Adipose tissue (tissue), 3 donors: ENCODE data around the gene CABLES2. TPM values are rescaled to one million over a fixed set of nuclear protein-coding genes. Genes with fewer than 3 reads are reported as not detected.
"Not testable (repeated sequence)": the region's sequence is repeated elsewhere in the genome, so short reads cannot be mapped to it uniquely, and the experiment has no call there.

Experiments
- H3K27ac ChIP-seq: one replicate; pipeline ENCODE4 v1.5.1; 2013; ENCODE audit warnings: low read depth, low read length
- WGBS, 3 donors: extraction: QIAGEN DNeasy Blood & Tissue Kit; methylation state at CpG; one replicate each; pipeline ENCODE4 v1.1.7; 2013; 5-methylcytosine and 5-hydroxymethylcytosine counted together
- polyA plus RNA-seq, 3 donors: library from polyadenylated mRNA; stranded (reverse); fragments of 200-250 nt; gene quantifications; one replicate each; pipeline ENCODE4 v1.2.3, GENCODE V29; 2013
- donor health status: healthy with polysubstance abuse.
- donor health status: Bipolar disorder and iron deficiency.
- donor health status: healthy.

CABLES2 gene
- polyA plus RNA-seq, 3 donors, result 1.3 to 1.8 (median 1.6) TPM

DNA sequence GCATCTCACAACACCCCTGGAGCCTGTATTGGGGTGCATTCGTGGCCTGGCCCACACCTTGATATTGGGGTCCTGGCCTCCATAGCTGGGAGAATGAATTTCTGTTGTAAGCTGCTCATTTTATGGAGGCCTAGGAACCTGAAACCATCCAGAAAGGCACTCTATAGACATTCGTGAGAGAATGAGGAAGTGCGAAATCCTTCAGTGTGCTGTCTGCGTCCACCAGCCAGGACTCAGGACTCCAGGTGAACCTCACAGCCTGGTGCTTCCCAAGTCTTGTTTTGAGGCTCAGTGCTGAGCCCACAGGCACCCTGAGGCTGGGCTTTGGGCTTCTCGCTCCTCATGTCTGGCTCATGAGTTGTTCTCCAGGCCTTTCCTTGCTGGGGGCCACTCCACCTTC lies 32.1 kb upstream of the CABLES2 start:
- no peak overlapping the region for H3K27ac ChIP-seq
- 64 to 76% (median 72%) methylated on average over 5 of the region's 5 CpGs for WGBS, 3 donors

DNA sequence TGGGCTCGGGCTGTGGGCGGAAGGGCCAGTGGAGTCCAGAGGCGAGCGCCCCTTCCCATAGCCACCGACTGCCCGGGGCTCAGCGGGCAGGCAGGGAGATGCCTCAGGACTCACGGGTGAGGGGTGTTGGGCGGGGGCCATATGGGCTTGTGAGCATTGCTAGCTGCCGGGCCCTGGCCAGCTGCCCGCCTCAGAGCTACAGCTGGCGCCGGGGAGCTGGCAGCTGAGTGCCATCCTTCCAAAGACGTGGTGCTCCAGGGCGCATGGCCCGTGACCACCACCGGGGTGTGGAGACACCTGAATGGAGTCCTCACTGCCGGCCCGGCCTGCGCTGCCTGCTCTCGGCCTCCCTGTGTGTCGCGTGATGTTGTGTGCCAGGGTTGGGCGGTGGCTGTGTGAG lies 30.8 kb upstream of the CABLES2 start:
- no peak overlapping the region for H3K27ac ChIP-seq
- WGBS, 3 donors, result 78 to 86% (median 84%) methylated on average over 24 of the region's 24 CpGs

DNA sequence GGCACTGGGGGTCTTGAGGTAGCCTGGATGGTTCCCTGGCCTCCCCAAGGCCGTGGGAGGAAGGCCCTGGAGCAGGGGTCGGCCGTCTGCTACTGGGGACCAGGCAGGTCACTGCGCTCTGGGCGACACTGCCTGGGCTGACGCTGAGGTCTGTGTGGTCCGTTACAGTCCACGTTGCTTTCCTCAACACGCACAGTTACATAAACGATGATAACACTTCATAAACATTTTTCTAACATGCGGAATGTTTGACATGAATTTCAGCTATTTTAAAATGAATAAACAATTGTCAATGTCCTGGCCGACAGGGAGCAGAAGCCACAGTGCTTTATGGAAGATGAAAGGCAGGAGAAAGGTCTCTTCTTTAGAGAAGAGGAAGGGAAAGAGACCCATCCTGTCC lies 30.4 kb upstream of the CABLES2 start:
- 76 to 83% (median 79%) methylated on average over 12 of the region's 12 CpGs for WGBS, 3 donors
- H3K27ac ChIP-seq, result no peak overlapping the region

- no peak overlapping the region for H3K27ac ChIP-seq
- 88 to 95% (median 93%) methylated on average over 3 of the region's 3 CpGs for WGBS, 3 donors
These were observed 29.6 kb upstream of the CABLES2 start for GRCh38 chr20:62436692-62437091.

DNA sequence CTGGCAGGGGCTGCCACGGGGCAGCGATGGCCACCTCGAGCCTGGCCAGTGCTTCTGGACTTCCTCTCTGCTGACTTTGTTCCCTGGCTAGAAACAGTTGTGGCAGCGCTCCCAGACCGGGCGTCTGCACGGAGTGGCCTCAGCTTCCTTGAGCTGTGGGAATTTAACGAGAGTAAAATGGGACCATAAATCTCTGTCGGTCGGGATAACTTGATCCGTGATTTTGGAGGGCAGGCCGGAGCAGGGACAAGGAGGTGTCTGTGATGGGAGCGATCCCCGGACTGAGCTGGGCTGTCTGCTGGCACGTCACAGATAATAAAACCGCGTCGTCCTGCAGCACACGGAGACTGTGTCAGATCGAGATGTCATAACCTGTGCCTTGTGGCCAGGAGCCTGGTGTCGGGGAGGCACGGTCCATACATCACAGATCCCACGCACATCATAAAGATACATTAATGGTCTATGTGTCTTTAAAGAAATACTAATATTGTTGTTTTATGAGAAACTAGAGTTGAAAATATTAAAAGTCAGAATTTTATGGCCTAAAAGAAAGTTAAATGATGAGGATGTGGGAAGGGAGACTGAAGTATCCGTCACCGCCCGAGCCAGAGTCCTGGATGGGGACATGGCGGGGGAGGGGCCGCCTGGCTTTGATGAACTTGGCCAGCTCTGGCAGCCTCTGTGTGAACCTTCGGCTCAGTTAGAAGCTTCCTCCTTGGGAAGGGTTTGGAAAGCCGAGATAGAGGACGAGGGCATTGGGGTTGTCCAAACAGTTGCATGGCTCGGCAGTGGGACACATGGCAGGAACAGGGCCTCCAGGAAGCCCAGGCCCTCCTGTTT lies 26.8 kb upstream of the CABLES2 start:
- 24 to 54% (median 45%) methylated on average over 32 of the region's 32 CpGs for WGBS, 3 donors
- H3K27ac ChIP-seq, result no peak overlapping the region

GRCh38 chr20:62430866-62431447 lies 23.9 kb upstream of the CABLES2 start:
- 43 to 73% (median 72%) methylated on average over 23 of the region's 23 CpGs for WGBS, 3 donors
- H3K27ac ChIP-seq, result no peak overlapping the region

DNA sequence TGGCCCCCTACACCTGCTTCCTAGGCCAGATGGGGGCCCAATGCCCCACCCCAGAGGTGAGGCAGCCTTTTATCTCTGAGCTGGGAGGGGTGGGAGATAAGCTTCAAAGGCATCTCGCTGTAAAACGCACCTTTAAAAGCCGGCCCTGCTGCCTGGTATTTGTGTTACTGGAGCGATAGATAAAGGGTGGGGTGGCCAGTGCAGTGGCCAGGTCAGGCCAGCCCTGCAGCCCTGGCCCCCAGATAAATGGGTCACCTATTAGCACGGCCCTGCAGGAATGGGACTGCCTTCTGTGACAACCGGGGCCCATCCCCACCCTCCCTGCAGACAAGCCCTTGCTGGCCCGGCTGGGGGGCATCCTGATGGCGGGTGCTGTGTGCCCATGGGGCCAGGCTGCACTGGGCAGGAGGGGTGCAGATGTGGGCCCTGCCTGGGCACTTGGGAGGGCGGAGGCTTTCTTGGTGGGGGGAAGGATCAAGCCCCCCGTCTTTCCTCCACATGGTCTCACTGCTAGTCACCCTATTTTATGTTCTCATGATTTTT lies 23.3 kb upstream of the CABLES2 start:
- 52 to 70% (median 69%) methylated on average over 10 of the region's 10 CpGs for WGBS, 3 donors
- H3K27ac ChIP-seq, result no peak overlapping the region

DNA sequence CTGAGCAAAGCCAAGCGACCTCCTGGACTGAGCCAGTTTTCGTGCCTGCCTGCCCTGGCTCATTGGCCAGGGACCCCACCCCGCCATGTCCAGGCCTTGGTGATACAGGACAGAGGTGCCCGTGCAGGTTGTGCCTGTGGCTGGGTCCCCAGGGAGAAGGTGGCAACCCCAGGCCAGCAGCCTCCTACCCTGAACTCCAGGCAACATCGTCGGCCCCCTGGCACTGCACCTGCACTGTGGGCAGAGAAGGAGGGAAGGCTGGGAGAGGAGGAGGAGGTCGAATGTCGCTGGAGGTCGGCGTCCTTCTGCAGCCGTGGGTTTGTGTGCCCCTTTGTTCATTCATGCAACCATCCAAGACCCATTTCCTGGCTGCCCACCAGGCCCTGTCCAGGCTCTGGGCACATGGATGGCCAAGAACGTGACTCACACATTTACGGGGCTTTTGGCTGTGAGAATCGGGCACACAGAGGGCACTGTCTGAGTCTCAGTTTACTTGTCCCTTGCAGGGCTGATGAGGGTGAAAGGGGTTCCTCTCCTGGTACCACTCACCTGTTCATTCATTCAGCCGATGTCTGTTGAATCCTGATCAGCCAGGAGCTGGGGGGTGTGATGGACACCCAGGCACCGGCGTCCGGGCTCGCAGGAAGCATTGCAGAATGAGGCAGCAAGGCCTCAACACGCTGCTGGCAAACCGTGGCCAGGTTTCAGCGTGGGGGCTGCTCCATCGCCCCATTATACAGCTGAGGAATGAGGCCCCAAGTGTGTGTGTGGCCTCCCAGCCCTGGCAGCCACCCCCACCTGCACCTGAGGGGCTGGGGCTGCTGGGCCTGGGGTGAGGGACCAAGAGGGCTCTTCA lies 22.6 kb upstream of the CABLES2 start:
- WGBS, 3 donors, result 80 to 88% (median 85%) methylated on average over 22 to 23 of the region's 23 CpGs
- no peak overlapping the region for H3K27ac ChIP-seq

GRCh38 chr20:62428396-62429295 lies 21.6 kb upstream of the CABLES2 start:
- 46 to 64% (median 52%) methylated on average over 30 to 31 of the region's 31 CpGs for WGBS, 3 donors
- no peak overlapping the region for H3K27ac ChIP-seq

DNA sequence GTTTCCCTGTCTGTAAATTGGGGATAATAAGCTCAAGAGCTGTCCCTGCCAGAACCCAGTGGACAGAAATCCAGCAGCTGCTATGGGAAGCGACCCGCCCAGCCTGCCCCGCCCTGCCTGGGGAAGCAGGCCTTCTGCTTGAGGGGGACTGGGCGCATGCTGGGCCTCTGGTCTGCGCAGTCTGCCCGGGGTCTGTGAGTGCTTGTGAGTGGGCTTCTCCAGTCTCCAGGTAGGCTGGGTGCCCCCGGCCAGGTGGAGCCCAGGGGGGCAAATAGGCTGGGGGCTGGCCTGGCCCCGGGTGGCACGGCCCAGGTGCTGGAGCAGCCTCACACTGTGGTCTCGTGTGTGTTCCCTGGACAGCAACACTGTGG lies 20.9 kb upstream of the CABLES2 start:
- no peak overlapping the region for H3K27ac ChIP-seq
- 80 to 85% (median 81%) methylated on average over 9 to 10 of the region's 10 CpGs for WGBS, 3 donors

DNA sequence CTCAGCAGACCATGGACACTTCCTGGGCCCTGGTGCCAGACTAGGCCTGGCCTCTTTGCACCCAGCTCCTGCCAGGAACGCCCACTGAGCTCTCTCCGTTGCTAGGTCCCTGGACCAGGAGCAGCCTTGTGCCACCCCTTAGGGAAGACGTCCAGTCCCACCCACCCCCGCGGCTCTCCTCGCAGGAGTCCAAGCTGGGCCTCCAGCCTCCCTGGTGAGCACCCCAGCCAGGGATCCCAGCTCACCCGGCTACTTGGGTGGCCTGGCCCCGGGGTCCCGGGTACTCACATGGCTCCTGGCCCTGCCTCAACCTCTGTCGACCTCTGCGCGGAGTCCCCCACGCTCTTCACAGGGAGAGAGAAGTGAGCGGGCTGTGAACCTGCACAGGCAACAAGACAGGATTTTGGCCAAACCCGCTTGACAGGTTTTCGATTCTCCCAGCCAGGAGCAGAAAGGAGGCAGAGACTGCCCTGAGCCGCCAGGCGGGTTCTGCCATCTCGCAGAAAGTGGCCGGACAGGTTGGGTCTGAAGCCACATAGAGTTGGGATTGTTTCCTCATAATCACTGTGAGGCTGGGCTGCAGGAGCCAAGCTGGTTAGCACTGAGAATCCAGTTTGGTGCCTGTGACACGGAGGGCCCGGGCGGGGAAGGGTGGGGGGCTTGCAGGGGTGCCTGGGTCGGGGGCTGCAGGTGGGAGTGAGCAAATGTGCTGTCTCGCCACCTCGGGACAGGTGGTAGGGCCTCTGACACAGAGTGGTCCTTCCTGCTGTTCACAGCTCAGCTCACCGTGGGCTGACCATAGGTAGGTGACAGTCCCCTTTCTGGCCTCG lies 20.3 kb upstream of the CABLES2 start, which contains the start of gene RBBP8NL:
Gene RBBP8NL (minus strand): TSS at position 368 of the 830 bp plus-strand sequence. CDS start 7,892 bp downstream, outside the sequence.
- H3K27ac ChIP-seq, result no peak within 1 kb of the TSS
- 28 to 77% (median 74%) methylated on average over 28 of the region's 28 CpGs for WGBS, 3 donors

DNA sequence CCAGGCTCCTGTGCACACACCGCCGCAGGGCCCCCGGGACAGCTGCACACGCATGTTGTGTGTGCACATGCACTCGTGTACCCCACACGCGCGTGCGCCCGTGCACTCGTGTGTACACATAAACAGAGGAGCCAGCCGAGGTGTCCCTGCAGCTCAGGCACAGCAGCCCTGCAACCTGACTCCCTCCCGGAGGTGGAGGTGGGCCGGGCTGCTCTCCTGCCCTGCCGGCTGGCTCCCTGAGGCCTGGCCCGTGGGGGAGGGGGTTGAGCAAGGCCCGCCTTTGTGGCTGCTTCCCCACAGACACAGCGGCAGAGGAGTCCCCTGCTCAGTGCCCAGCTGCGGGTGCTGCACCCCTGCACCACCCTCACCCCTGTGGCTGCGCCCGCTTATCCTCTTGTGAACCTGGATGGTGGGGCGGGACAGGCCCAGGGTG lies 19.6 kb upstream of the CABLES2 start:
- 28 to 70% (median 59%) methylated on average over 22 of the region's 22 CpGs for WGBS, 3 donors
- H3K27ac ChIP-seq, result no peak overlapping the region

DNA sequence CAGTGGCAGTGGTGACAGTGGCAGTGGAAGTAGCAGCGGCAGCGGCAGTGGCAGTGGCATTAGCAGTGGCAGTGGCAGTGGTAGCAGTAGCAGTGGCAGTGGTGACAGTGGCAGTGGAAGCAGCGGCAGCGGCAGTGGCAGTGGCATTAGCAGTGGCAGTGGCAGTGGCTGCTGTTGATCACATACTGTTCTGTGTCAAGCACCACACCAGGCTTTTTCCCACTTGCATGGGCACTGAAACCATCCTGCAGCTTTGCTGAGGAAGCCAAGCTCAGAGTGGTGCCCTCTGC lies 18.9 kb upstream of the CABLES2 start:
- 98 to 100% (median 100%) methylated on average over 3 to 4 of the region's 4 CpGs for WGBS, 3 donors

DNA sequence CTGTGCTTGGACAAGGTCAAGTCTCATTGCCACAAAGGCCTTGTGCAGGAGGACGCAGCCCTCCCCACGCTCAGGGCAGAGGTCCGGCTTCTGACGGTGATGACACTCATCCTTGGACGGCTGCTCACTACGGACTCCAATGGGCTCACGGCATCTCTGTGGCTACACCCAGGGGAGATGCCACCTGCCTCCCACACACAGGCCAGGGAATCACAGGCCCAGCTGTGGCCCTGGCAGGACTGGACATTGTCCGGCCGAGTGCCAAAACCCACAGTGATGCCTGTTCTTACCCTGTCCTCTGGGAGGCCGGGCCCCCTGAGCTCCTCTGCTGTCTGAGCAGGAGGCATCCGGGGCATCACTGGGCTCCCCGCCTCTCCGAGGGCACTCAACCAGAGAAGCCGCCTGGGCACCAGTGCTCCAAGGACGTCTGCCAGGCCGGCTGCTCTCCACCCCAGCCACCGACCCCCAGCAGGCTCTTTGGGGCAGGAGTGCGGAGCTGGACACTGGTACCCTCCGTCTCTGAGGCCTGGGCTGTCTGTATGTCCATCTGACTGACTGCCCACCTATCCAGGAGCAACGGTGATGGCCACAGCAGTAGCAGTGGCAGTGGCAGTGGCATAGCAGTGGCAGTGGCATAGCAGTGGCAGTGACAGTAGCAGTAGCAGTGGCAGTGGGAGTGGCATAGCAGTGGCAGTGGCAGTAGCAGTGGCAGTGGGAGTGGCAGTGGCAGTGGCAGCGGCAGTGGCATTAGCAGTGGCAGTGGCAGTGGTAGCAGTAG lies 18.4 kb upstream of the CABLES2 start:
- WGBS, 3 donors, result 86 to 89% (median 87%) methylated on average over 21 of the region's 21 CpGs
- H3K27ac ChIP-seq, result no peak overlapping the region

More for the DNA sequence above, 18.9 kb upstream of the CABLES2 start:
- not testable (repeated sequence) for H3K27ac ChIP-seq

- WGBS, 3 donors, result 63 to 78% (median 65%) methylated on average over 22 to 23 of the region's 23 CpGs
- H3K27ac ChIP-seq, result no peak overlapping the region
These were observed 17.4 kb upstream of the CABLES2 start for GRCh38 chr20:62424249-62425107.

GRCh38 chr20:62423326-62423706 lies 16.2 kb upstream of the CABLES2 start:
- no peak overlapping the region for H3K27ac ChIP-seq
- WGBS, 3 donors, result 30 to 85% (median 46%) methylated on average over 10 of the region's 10 CpGs
